RWPE1 (cell line): ENCODE results near the gene OGG1.

Source experiments
- CTCF ChIA-PET: fragments of 350-600 bp; sonication (Branson Sonifier 250); formaldehyde crosslinking; extraction: SDS; loops from one replicate; lab custom pipeline; 2021; lab: Yijun Ruan, JAX
- POLR2A ChIA-PET: fragments of 400-600 bp; formaldehyde crosslinking; extraction: SDS; loops from one replicate; lab custom pipeline; 2020; ENCODE audit warnings: antibody characterized with exemption; ENCODE audit not compliant: low non-redundant PET; lab: Yijun Ruan, JAX
- DNase-seq: peaks from one replicate; pipeline ENCODE4 v3.0.0; 2012; ENCODE audit warnings: low spot score
- H3K27ac ChIP-seq: fragments of 450-650 bp; 2 replicates; pipeline ENCODE4 v1.5.1; 2017
- CTCF ChIP-seq: fragments of 450-650 bp; conservative IDR thresholded peaks from 2 replicates; pipeline ENCODE4 v1.5.1; 2017; ENCODE audit warnings: low read depth, mild to moderate bottlenecking

The OGG1 gene

GRCh38 chr3:9745521-9745920 lies 4.2 kb upstream of the OGG1 start:
- no peak for DNase-seq
- TF ChIP-seq CTCF = no peak
- ChIA-PET CTCF (no interaction called here), POLR2A (no interaction called here)
- H3K27ac ChIP-seq = no peak overlapping the region

GRCh38 chr3:9746330-9746729 lies 3.4 kb upstream of the OGG1 start:
- H3K27ac ChIP-seq = no peak overlapping the region
- no peak for DNase-seq
- CTCF ChIA-PET = no interaction called here
- TF ChIP-seq CTCF = no peak
- POLR2A ChIA-PET = no interaction called here

GRCh38 chr3:9747267-9747666 lies 2.5 kb upstream of the OGG1 start:
- CTCF ChIA-PET = no interaction called here
- H3K27ac ChIP-seq = peak overlapping the region; percentile 12
- POLR2A ChIA-PET = no interaction called here
- TF ChIP-seq CTCF = no peak
- DNase-seq = no peak

GRCh38 chr3:9748031-9748430 lies 1.7 kb upstream of the OGG1 start:
- ChIA-PET POLR2A (no interaction called here), CTCF (no interaction called here)
- no peak for DNase-seq
- H3K27ac ChIP-seq = peak overlapping the region; percentile 95
- TF ChIP-seq CTCF = no peak

GRCh38 chr3:9749296-9749644 lies 482 bp upstream of the OGG1 start:
- DNase-seq = no peak
- ChIA-PET CTCF (no interaction called here), POLR2A (no interaction called here)
- TF ChIP-seq CTCF = no peak
- peak overlapping the region; percentile 95 for H3K27ac ChIP-seq

- no peak for DNase-seq
- peak overlapping the region; percentile 95 for H3K27ac ChIP-seq
- ChIA-PET CTCF (interaction anchor here (0.6 kb wide), 1 partner anchor 128 kb away, joined by 5 read pairs; no protein-coding TSS in a partner anchor), POLR2A (no interaction called here)
- TF ChIP-seq CTCF = no peak
Observed at GRCh38 chr3:9750556-9751411, 1.0 kb downstream of the OGG1 start.
